ENCODE results near the gene DHTKD1. TPM values are rescaled to one million over a fixed set of nuclear protein-coding genes. Genes with fewer than 3 reads are reported as not detected.
A peak's percentile ranks its signal among the peaks of the same experiment; 100 is the strongest.

DHTKD1 gene
- total and polyA plus RNA-seq, 11 donors = 11.4 to 44.3 (median 28.9) TPM

DNA sequence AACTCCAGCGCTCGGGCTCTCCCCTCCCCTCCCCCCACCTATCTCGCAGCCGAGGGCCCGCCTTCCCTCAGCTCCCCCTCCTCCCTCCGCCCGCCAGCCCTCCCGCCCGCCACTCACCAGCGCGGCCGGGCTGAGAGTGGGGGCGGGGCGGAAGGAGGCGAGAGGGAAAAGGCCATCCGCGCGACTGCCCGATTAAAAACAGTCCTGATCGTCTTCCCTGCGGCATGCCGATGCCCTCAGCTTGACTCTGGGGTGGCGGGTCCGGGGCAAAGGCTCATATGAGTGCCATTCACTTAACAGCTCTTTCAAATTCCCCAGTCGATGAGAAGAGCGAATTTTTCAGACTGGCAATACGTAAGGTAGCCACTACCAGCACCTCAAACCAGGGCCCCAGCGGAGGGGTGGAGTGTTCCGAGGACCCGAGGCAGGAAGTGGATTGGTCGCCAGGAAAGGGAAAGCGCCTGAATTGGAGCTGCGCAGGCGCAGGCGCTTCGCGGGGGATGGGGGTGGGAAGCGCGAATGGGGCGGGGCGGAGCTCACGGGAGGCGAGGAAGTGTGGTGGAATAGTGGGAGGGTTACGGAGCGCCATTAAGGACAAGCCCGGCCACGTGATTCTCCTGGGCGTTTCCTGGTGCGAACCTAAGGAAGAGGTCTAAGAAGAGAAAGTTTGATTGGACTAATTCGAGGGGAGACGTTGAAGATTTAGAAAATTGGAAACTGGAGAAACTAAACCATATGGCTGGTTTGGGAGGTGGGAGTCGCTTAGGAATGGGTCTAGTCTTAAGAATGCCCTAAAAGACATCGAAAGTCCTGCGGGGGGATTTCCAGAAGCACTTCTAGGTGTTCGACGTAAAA, 25.7 kb upstream of the DHTKD1 start, which contains the start of gene UPF2:
Gene UPF2 (minus strand): TSS at position 13 of the 855 bp plus-strand sequence. CDS start 7,386 bp downstream, outside the sequence.
- ATAC-seq = peak; percentile 96 to 98 (median 97)
- TF ChIP-seq POLR2A (IDR thresholded peaks at IDR 0.05) (no peak), CTCF (IDR thresholded peaks at IDR 0.05) (no peak)
- 3 to 5% (median 4%) methylated on average over 35 to 56 of the region's 56 CpGs for WGBS, 4 donors
- H3K27me3 ChIP-seq = no peaks in the 10 kb centered on the region
- H3K9me3 ChIP-seq = no peaks in the 10 kb centered on the region
- DNase-seq = peak; percentile 99
- H3K36me3 ChIP-seq = no peaks in the 10 kb centered on the region
- H3K4me1 ChIP-seq = peaks cover 0 to 32% (median 16%) of the 10 kb centered on the region in 12 donors
- intact Hi-C loops (cut with DNase I) = loop anchor here in 5 of 10 donors (1.0 to 10.0 kb wide), 3 partner anchors 25 to 82 kb away; partner anchors contain the start of genes DHTKD1 (in 5 of the 5) and SEC61A2 (in 1 of the 5)
- H3K27ac ChIP-seq = peak within 1 kb of the TSS; percentile 92 to 98 (median 96)
- peak within 1 kb of the TSS; percentile 78 to 100 (median 98) for H3K4me3 ChIP-seq

DNA sequence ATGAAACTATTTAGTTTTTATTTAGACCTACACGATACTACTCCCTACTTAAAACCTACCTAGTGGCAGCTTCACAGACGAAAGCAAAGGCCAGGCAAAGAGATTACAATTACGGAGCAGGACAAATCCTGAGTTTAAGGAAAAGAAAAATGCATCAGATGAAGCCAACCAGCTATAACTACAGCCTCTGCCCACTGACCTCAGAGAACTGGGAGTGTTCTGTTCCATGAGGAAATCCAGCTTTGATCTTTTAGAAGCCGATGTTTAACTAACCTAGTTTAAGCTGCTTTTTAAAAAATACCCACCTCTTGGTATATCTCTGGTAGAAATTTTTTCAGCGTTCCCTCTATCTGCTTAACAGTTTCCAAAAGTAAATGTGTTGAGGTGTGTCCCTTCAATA, 23.2 kb upstream of the DHTKD1 start:
- no peaks in the 10 kb centered on the region for H3K9me3 ChIP-seq
- no peak overlapping the region for H3K4me3 ChIP-seq
- intact Hi-C loops (cut with DNase I) = loop anchor here in 1 of 10 donors (10.0 kb wide), 1 partner anchor 79 kb away; the partner anchor contains the start of gene SEC61A2
- 76 to 82% (median 82%) methylated on average over 5 of the region's 5 CpGs for WGBS, 4 donors
- H3K36me3 ChIP-seq = no peaks in the 10 kb centered on the region
- no peaks in the 10 kb centered on the region for H3K27me3 ChIP-seq
- TF ChIP-seq POLR2A (IDR thresholded peaks at IDR 0.05) (no peak), CTCF (IDR thresholded peaks at IDR 0.05) (no peak)
- no peak overlapping the region for H3K27ac ChIP-seq
- no peak for DNase-seq
- H3K4me1 ChIP-seq = peaks cover 0 to 19% (median 15%) of the 10 kb centered on the region in 12 donors
- no peak for ATAC-seq

DNA sequence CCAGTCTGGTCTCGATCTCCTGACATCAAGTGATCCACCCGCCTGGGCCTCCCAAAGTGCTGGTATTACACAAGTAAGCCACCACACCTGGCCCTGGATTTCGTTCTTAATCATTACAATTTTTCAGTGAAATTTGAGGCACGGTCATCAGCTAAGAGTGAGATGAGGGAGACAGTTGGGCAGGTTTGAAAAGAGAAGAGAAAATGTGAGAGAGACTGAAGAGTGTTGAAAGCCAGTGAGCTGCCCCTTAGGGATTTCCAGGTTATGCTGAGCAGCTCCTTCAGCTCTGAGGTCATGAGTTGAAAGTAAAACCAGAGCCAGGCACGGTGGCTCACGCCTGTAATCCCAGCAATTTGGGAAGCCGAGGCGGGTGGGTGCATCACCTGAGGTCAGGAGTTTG, 20.2 kb upstream of the DHTKD1 start:
- no peaks in the 10 kb centered on the region for H3K9me3 ChIP-seq
- no peaks in the 10 kb centered on the region for H3K36me3 ChIP-seq
- intact Hi-C loops (cut with DNase I) = loop anchor here in 1 of 10 donors (10.0 kb wide), 1 partner anchor 76 kb away; the partner anchor contains the start of gene SEC61A2
- 73 to 87% (median 81%) methylated on average over 8 of the region's 8 CpGs for WGBS, 4 donors
- no peak for DNase-seq
- no peak for ATAC-seq
- no peak overlapping the region for H3K27ac ChIP-seq
- peaks cover 0 to 15% (median under 1%) of the 10 kb centered on the region in 12 donors for H3K4me1 ChIP-seq
- no peak for TF ChIP-seq POLR2A (IDR thresholded peaks at IDR 0.05)
- no peak for TF ChIP-seq CTCF (IDR thresholded peaks at IDR 0.05)
- no peaks in the 10 kb centered on the region for H3K27me3 ChIP-seq
- H3K4me3 ChIP-seq = no peak overlapping the region

GRCh38 chr10:12050528-12050927, 18.2 kb upstream of the DHTKD1 start:
- peak overlapping the region in 1 of 12 donors; percentile 71 for H3K27ac ChIP-seq
- intact Hi-C loops (cut with DNase I) = no loop called here
- TF ChIP-seq CTCF (IDR thresholded peaks at IDR 0.05) (no peak), POLR2A (IDR thresholded peaks at IDR 0.05) (no peak)
- ATAC-seq (no peak), DNase-seq (no peak)
- H3K4me3 ChIP-seq = no peak overlapping the region
- H3K9me3 ChIP-seq = no peaks in the 10 kb centered on the region
- peaks cover 0 to 20% (median 0%) of the 10 kb centered on the region in 12 donors for H3K4me1 ChIP-seq
- no peaks in the 10 kb centered on the region for H3K27me3 ChIP-seq
- no peaks in the 10 kb centered on the region for H3K36me3 ChIP-seq

Measured in heart left ventricle (tissue), 16 donors.